Measurements from ENCODE around the gene PSAT1.
A peak's percentile ranks its signal among the peaks of the same experiment; 100 is the strongest.
"Not testable (repeated sequence)": the region's sequence is repeated elsewhere in the genome, so short reads cannot be mapped to it uniquely, and the experiment has no call there.

The PSAT1 gene

DNA sequence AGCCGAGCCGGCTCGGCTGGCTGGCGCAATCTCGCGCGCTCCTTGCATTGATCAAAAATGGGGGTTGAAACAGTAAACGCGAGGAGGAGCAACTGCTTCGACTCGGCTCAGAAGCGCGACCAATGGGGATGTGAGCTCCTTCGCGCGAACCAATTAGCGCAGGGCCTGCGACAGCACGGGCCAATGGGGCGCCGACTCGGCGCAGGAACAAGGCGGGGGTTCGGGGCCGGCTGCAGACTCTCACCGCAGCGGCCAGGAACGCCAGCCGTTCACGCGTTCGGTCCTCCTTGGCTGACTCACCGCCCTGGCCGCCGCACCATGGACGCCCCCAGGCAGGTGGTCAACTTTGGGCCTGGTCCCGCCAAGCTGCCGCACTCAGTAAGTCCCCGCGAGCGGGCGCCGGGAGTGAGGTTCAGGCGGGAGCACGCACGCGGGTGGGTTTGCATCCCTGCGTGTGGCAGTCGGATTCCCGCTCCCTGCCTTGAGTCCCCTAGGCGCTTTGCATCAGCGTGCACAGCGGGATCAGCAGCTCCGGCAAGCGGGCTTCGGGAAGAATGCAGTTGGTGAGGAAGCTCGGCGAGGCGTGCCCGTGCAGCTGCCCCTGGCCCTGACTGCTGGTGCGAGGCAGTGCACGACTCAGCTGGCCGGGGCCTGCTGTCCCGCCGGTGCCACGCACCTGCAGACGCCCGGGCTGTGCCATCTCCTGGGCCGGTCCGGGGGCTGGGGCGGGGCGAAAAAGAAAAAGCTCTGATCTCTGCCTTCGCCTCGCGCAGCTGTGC is at the start of gene PSAT1:
PSAT1 (plus strand) TSS at position 233 of the 779 bp plus-strand sequence; CDS start at position 319, 86 bp downstream.
- DNase-seq = peak; percentile 90

DNA sequence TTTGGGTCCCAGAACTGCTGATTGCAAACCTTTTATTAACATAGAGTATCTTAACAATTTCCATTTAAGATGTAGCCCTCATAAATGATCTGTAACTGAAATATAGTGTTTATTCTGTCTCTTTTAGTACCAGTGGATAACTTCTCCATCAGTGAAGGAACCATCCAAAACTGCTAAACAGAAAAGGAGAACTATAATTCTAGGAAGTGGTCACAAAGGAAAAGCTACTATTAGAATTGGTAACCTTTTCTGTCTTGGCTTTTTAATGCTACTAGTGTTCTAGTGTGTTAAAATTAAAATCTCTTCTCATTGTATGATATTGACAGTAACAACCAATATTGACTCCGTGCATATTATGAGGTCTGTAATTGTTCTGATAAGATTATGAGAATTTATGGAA is 48.3 kb upstream of the PSAT1 start:
- no peak for DNase-seq

DNA sequence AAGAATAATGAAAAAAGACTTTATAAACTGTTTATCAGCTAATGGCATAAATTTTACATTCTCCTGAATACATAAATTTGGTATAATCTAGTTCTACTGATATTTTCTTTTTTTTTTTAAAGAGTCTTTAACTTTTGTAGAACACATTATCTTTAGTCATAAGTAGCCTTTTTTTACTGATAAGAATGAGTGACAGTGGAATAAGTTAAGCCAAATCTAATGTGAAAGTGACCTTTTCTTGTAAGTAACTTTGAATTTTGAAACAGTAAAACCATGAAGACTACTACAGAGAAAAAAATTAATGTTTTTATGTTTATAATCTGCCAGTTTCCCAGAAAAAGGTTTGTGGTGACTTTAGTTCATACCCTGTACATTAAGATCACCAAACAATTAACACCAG is 47.4 kb upstream of the PSAT1 start:
- no peak for DNase-seq

DNA sequence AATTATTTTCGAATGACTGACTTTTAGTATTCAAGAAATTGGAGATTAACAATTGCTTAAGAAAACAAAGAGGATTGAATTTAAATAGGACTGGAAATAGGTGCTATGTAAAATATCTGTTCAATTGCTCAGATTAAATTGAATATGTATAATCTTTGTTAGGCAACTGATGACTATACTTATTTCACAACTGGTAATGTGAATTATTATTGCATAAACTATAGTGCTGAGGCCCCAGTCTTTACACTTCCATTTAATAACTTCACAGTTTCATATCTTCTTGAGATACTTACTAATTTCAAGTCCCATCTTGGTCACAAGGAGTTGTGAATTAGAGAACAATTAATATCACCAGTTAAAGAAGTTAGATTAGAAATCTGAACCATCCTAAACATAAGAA is 44.3 kb upstream of the PSAT1 start:
- DNase-seq = no peak

DNA sequence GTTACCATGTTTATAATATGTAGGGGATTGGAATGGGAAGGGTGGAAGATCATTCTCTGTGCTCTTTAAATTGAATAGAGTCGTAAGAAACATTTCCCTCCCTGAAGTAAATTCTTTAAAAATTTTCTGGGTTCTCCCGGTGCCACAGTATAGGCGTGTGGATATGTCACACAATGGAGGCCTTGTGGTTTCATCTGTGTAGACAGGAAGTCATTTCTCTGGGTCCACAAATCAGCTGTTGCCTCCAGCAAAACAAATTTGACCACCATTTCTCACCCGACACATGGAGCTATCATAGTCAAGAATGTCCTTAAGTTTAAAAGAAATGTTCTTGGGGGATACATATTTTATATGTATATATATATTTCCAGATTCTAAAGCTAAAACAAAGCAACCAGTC is 43.6 kb upstream of the PSAT1 start:
- no peak for DNase-seq

DNA sequence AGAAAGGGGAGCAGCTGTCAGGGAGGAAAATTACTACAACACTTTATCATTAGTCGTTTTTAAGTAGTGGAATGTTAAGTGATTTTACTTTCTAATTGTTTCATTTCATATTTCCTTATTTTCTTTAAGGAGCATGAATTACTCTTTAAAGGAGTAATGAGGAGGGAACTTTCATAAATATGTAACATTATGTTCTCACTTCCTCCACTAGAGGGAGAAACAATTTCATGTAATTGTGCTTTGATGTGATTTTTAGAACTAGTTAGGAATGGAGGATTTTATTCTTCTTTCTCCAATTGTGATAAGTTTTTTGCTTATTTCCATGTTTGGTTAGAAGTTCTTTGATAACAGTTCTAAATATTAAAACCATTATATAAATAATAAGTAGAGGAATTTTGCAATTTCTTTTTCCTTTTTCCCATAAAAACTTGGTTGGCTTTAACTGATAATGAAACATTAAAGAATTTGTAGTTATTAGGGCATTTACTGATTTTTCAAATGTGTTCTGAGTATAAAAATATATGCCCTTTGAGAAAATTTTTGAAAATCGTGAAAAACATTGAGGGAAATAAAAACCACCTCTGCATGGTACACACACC is 35.4 kb upstream of the PSAT1 start:
- peak; percentile 33 for DNase-seq

DNA sequence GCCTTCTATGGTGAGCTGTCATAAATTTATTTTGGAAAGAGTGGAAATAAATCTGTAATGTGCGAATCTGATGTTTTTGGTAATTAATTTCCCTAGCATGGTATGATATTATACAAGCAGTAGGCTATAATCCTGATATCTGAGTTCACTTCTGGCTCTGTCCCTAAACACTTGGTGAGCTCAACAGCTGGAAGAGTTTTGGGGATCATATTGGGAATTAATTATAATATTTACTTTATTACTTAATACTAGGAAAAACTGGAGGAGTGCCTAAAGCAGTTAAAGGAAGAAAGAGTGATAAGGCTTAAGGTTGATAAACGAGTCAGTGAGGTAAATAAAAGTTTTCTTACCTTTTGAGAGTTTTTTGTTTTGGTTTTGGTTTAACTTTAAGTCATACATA is 34.3 kb upstream of the PSAT1 start:
- no peak for DNase-seq

DNA sequence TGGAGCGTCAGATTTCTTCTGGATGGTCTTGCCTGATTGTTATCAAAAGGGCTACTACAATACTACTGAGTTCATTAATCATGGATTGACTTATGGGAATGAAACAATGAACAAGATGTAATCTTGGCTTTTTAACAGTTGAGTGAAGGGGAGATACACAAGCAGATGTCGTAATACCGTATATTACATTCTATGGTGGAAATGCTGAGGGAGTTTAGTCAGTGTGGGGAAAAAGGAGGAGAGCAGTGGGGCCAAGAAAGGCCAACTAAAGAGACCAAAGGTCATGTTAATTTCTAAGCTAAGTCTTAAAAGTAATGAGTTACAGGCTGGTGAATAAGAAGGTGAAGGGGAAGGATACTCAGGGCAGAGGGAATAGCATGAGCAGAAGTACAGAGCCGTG is 29.0 kb upstream of the PSAT1 start:
- DNase-seq = no peak

DNA sequence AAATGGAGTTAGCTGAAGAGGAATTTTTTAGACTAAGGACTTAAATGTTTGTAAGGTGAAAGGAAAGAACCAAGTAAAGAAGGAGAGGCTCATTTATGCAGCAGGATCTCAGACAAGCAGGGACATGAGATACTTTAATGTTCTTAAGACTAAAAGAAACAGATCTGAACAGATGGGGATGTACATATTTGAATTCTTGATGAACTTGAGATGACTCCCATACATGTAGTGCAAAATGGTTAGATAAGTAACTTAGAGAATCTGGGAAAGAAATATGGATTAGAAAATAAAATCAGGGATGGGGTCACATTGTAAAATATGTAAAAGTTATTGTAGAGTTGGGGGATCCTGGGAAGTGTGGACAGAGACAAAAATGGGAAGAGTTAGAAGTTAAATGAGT is 27.1 kb upstream of the PSAT1 start:
- no peak for DNase-seq

DNA sequence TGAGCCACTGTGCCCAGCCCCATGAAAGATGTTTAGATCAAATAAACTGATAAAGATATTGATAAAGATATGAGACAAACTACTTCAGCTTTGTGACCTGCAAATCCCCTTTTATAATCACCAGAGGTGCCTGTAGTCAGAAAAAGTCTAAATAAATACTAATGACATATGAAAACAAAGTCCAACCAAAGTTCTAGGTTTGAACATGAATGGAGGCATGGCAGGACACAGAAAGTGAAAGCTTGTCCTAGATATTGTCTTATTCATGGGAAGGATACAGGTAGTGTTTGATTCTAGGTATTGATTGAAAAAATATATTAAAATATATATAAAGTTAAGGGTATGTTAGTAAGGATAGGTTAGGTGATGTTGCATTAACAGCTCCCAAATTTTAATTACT is 24.6 kb upstream of the PSAT1 start:
- no peak for DNase-seq

DNA sequence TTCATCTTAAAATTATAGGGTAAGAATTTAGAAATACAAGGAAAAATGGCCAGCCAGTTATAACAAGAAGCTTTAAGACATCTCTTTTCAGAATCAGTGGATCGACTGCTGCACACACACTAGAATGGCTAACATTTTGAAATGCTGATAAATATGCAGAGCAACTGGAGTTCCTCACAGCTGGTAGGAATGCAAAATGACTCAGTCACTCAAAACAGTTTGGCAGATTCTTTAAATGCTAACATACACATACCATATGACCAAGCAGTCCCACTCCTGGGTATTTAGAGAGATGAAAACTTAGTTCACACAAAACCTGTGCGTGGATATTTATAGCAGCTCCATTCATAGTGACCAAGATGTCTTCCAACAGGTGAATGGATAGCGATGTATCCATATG is 23.2 kb upstream of the PSAT1 start:
- DNase-seq = no peak

DNA sequence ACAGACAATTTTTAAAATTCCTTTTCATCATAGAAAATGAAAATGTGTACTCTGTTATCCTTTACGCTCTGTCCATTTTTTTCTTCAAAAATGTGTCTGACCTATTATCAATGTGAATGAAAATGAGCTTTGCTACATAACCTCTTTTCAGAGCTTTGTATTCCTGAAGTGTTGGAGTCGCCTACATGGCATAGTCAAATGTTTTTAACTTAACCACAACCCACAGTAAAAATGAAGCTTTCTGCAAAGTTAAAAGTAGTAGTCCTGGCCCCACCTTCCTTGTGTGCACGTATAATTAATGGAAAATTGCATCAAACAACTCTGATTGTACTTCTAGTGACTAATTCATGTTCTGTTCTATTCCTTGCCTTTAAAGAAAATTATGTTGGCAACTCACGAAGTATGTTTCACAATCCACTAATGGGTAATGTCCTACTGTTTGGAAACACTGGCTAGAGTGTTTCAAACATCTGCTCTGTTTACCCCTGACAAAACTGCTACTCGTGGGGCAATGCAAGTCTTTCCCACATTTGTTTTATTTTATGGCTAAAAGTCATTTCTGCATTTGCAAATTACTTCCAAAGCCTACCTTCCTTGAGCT is 18.6 kb upstream of the PSAT1 start:
- DNase-seq = no peak

DNA sequence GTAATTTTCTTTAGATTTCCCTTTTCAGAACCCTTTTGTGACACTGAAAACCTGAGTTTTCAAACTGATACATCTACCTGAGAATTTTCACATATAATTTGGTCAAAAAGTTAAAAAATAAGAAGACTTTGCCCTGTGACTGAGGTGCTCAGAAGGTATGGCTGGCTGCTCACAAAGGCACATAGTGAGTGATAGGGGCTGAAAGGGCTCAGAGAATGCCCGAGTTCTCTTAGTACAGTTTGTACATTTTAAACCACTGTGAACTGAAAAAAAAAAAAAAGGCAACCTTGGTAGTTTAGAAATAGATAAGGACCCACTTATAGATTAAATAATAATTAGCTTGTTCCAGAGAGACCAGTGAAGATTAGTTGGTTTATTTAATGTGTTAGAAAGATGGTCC is 18.1 kb upstream of the PSAT1 start:
- DNase-seq = no peak

DNA sequence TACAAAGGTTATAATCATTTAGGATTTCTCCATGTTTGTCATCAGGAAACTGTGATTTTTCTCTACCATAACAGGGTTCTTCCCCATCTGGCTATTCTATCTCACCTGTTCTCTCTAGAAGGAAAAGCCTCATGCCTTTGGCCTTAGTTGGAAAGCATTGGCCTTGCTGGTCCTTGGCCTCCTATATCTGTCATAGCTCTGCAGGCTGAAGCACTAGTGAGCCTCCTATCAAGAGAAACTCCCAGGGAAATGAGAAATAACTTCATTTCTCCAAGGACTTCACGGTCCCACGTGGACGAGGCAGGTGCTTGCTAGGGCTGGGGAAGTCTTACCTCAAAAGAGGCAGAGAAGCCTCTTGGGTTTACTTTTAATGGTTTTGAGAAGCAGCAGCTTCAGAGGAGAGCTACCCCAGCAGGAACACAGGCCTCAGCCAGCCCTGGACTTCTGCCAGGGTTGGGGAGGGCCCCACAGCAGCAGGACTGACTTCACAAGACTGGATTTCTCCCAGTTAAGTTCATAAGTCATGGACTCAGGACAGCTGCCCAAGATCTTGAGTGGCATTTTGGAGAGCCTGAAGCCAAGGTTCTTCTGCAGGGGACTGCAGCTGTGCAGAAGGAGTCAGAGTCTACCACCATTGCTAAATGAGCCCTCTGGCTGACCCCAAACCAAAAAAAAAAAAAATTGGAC is 15.8 kb upstream of the PSAT1 start:
- DNase-seq = no peak

DNA sequence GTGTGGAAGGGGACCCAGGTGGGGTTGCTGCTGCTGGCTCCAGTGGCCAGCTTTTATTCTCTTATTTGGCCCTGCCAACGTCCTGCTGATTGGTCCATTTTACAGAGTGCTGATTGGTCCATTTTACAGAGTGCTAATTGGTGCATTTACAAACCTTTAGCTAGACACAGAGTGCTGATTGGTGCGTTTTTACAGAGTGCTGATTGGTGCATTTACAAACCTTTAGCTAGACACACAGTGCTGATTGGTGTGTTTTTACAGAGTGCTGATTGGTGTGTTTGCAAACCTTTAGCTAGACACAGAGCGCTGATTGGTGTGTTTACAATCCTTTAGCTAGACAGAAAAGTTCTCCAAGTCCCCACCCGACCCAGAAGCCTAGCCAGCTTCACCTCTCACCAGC is 12.7 kb upstream of the PSAT1 start:
- not testable (repeated sequence) for DNase-seq

DNA sequence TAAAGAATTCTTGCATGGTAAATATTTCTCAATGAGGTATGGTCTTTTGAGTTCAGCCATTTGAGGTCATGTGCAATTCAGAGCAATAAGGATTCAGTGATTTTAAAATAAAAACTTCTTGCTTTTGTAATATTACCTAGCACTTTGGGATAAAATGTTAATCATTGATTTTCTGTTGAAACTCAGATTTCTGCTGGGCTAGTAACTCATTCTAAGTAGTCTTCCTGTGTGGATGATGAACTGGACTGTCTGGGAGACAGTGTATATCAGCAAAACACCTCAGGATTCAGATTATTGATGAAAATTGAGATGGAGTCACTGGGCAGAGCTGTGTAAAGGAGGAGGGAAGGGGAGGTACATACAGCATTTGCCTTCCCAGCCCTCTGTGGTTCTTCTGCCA is 10.8 kb upstream of the PSAT1 start:
- no peak for DNase-seq

DNA sequence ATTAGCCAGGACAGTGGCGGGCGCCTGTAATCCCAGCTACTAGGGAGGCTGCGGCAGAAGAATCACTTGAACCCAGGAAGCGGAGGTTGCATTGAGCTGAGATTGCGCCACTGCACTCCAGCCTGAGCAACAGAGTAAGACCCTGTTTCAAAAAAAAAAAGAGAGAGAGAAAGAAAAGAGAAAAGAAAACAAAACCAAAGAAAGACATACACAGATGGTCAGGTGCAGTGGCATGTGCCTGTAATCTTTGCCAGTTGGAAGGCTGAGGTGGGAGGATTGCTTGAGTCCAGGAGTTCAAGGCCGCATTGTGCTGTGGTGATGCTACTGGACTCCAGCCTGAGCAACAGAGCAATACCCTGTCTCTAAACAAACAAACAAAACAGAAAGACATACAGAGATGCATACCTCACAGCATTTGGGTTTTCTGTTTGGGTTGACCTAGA is 10.0 kb upstream of the PSAT1 start:
- DNase-seq = no peak

DNA sequence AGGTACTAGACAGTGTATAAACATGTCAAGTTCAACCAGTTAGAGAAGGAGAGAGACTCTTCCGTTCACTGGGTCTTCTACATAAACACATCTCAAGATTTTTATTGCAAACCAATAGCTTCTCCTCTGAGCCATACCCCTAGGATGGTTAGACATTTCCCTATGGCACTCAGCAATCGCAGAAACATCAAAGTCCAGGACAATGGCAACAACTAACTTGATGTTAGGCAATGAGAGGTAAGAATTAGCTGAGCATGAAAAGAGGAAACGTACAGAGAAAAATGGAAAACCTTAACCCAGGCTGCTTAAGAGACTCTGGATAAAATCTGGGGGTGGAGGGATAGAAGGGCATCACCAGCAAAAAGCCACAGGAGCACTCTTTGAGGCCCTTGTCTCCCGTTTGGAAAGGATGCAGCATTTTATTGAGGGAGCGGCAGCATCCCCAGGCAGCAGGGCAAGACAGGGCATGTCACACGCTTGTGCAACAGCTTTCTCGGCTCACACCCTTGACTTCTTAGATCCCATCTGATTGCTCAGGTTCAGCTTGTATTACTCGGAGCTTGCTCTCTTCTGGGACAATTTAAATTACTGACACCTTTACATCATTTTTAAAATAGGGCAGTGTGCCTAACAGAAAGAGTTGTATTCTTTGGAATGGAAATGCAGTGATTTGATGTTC is 8.6 kb upstream of the PSAT1 start:
- DNase-seq = no peak

DNA sequence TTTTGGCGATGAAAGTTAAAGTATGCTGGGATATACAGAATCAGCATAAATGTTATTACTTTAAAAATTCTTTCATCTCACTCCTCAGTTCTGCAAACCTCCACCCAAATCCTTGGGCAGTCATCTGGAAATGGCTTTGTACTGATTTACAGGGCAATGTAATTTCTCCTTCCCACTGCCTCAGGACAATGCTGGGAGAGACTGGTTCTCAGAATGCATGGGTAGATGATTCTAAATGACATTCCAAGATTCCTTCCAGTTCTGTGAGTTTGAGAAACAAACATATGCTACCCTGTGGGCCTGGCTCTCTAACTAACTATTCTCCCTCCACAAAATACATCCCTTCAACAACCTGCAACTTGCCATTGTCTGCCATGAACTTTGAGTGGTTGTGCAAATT is 7.5 kb upstream of the PSAT1 start:
- DNase-seq = no peak

DNA sequence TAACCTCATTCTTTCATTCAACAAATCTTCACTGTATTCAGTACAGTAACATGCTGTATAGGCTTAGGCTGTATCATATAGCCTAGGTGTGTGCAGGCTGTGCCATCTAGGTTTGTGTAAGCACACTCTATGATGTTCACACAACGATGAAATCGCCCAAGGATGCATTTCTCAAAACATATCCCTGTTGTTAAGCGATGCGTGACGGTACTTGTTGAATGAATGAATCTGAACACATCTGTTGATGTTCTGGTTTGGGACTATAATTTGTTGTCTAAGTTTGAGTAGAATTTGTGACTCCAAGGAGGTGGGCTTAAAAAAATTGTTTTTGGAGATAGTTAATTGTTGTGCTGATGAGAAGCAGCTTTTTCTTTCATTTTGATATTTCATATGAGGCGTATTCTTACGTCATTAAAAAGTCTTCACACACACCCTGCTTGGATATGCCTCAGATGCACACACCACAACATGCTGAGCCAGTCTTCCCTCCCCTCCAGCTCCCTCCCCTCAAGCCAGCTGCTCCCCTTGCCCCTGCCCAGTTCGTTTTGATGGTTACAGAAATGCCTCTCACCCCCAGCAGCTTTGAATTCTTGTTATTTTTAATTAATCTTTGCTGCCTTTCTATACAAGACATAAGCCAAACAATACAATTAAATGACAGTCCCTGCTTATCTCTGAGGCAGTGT is 5.5 kb upstream of the PSAT1 start:
- DNase-seq = no peak

DNA sequence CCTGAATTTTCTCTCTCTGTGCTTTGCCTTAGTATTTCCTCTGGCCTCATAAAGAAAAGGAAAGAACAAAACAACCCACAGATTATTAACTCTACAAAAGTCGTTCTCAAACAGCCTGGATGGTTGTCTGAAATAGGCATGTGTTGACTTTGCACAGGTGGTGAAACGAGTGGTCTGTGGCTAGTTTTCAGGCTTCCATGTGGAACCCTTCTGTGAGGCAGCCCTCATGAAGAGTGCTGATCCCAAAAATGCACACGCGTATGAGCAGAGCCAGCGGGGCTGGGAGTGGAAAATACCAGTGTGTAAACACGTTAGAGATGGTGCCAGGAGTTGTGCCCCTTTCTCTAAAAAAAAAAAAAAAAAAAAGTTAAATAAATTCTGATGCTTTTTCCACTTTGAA is 4.9 kb upstream of the PSAT1 start:
- DNase-seq = no peak

DNA sequence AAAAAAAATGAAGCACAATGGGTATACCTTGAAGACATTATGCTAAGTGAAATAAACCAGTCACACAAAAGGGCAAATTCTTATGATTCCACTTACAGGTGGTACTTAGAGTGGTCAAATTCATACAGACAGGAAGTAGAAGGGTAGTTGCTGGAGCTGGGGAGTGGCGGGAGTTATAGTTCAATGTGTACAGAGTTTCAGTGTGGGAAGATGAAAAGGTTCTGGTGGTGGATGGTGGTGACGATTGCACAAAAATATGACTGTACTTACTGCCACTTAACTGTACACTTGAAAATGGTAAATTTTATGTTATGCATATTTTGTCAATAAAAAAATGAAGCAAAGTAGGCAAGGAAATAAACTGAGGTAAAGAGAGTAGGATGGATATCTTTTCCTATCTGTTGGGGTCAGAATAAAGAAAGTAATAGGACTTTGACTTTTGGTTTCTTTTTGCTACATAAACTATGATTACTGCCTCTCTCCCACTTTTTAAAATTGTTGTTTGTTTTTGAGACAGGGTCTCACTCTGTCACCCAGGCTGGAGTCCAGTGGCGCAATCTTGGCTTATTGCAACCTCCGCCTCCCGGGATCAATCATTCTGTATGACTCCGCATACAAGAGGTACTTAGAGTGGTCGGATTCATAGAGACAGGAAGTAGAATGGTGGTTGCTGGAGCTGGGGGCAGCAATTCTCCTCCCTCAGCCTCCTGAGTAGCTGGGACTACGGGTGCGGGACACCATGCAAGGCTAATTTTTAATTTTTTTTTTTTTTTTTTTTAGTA is 4.0 kb upstream of the PSAT1 start:
- no peak for DNase-seq
